Measurements from ENCODE around the gene ZNF644. TPM values are rescaled to one million over a fixed set of nuclear protein-coding genes. Genes with fewer than 3 reads are reported as not detected.

ZNF644 gene
- total RNA-seq, 1 donor from 2014 or later, result 98.4 TPM

DNA sequence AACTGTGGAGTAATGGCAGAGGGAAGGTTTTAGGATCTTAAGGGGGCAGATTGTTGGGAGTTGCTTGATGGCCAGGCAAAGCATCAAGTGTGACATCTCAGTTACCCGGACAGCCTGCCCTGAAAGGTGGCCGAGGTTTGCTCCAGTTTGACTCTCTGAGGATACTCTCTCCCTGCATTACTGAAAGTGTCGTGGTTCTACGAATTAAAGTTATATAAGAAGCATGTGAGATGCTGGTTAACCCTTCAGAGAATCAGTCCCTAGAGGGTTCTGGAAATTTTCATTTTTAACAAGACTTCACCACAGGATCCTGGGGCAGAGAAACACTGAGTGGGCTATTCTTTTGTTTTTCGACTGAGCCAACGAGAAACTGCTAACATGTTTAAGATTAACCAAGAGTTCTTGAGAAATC is 689 bp upstream of the ZNF644 start:
- H3K36me3 Mint-ChIP-seq (ENCODE audit: low read depth), result peaks cover 33% of the 10 kb centered on the region
- TF ChIP-seq, protein P1, sequence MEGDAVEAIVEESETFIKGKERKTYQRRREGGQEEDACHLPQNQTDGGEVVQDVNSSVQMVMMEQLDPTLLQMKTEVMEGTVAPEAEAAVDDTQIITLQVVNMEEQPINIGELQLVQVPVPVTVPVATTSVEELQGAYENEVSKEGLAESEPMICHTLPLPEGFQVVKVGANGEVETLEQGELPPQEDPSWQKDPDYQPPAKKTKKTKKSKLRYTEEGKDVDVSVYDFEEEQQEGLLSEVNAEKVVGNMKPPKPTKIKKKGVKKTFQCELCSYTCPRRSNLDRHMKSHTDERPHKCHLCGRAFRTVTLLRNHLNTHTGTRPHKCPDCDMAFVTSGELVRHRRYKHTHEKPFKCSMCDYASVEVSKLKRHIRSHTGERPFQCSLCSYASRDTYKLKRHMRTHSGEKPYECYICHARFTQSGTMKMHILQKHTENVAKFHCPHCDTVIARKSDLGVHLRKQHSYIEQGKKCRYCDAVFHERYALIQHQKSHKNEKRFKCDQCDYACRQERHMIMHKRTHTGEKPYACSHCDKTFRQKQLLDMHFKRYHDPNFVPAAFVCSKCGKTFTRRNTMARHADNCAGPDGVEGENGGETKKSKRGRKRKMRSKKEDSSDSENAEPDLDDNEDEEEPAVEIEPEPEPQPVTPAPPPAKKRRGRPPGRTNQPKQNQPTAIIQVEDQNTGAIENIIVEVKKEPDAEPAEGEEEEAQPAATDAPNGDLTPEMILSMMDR (IDR thresholded peaks at IDR 0.05), result no peak
- peak overlapping the region; percentile 99 for H3K27ac Mint-ChIP-seq
- H3K27me3 Mint-ChIP-seq, result no peaks in the 10 kb centered on the region
- CTCF ChIA-PET, result interaction anchor here (3.0 kb wide), 1 partner anchor 143 kb away, joined by 19 read pairs; no protein-coding TSS in a partner anchor
- H3K9me3 Mint-ChIP-seq, result no peaks in the 10 kb centered on the region
- H3K4me3 Mint-ChIP-seq, result peak overlapping the region; percentile 95
- peaks cover 77% of the 10 kb centered on the region for H3K4me1 Mint-ChIP-seq
- intact Hi-C loops (cut with micrococcal nuclease), result loop anchor here (1.0 to 10.0 kb wide), 7 partner anchors 33 to 1272 kb away; partner anchors contain the start of genes CDC7, GLMN, HFM1 and RPAP2
- no peak for DNase-seq
- POLR2A ChIA-PET, result interaction anchor here (0.6 to 2.6 kb wide), 5 partner anchors 12 to 37 kb away, joined by 3 to 17 read pairs (median 5); no protein-coding TSS in a partner anchor
- ATAC-seq (ENCODE audit: low read depth), result no peak

DNA sequence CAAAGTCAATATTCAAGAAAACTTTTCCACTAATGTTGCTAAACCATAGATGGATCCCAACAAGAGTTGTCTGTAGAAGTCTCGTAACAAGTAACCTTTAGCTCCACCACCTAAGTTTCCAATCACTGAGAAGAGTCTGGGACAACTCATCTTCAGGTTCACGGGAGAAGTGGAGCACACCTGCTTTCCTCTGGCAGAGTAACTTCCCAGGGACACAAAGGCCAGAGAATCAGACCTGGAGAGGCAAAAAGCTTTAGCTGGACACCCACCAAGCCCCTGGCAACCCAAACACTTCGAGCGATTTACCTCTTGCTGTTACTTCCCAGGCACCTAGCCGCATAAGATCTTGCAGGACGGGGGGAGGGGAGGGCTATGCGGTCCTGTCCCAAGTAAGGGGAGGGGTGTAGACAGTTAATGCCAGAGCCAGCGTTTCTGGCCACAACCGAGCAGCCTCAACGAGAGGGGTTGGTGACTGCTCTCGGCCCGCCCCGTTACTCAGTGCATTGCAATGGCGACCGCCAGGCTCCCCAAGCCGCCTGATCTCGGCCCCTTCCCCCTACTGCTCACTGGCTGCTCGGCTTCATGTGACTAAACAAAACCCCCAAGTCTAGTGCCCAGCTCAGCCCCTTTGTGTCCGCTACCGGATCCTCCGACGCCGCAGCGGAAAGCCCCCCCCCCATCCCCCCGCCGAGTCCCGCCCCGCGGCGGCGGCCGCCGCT is 709 bp downstream of the ZNF644 start:
- ChIA-PET POLR2A (interaction anchor here (0.6 to 2.6 kb wide), 9 partner anchors 11 to 1954 kb away, joined by 3 to 17 read pairs (median 5); no protein-coding TSS in a partner anchor), CTCF (interaction anchor here (3.0 kb wide), 1 partner anchor 145 kb away, joined by 19 read pairs; no protein-coding TSS in a partner anchor)
- H3K27ac Mint-ChIP-seq, result peak overlapping the region; percentile 99
- no peaks in the 10 kb centered on the region for H3K9me3 Mint-ChIP-seq
- peaks cover 33% of the 10 kb centered on the region for H3K36me3 Mint-ChIP-seq (ENCODE audit: low read depth)
- DNase-seq, result peak; percentile 56
- intact Hi-C loops (cut with micrococcal nuclease), result loop anchor here (2.0 to 10.0 kb wide), 6 partner anchors 34 to 1274 kb away; partner anchors contain the start of genes CDC7, GLMN, HFM1 and RPAP2
- H3K27me3 Mint-ChIP-seq, result no peaks in the 10 kb centered on the region
- TF ChIP-seq, protein P1 (IDR thresholded peaks at IDR 0.05), result no peak
- peak; percentile 52 for ATAC-seq (ENCODE audit: low read depth)
- peaks cover 80% of the 10 kb centered on the region for H3K4me1 Mint-ChIP-seq
- peak overlapping the region; percentile 95 for H3K4me3 Mint-ChIP-seq

DNA sequence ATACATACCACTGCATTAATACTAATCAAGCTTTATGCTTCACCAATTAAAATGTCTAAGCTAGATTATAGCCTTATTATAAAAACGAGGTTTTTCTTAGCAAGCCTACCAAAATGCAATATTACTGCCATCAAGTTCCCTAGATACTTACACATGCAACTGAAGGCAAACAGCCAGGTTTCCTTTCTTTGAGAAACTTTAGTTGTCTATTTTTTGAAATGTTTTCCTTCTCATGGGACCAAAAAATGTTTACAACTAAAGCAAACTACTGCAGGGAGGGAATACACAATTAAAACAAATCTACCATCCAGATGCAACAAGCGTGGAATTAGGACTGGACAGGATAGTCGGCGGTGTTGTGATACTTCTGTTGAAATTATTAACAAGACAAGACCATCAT is 1.3 kb downstream of the ZNF644 start:
- intact Hi-C loops (cut with micrococcal nuclease), result loop anchor here (2.0 to 10.0 kb wide), 6 partner anchors 33 to 1274 kb away; partner anchors contain the start of genes CDC7, GLMN, HFM1 and RPAP2
- Mint-ChIP-seq H3K4me3 (peak overlapping the region; percentile 95), H3K4me1 (peaks cover 84% of the 10 kb centered on the region), H3K9me3 (no peaks in the 10 kb centered on the region), H3K27ac (peak overlapping the region; percentile 99), H3K36me3 (ENCODE audit: low read depth) (peaks cover 35% of the 10 kb centered on the region), H3K27me3 (no peaks in the 10 kb centered on the region)
- CTCF ChIA-PET, result interaction anchor here (3.0 kb wide), 1 partner anchor 145 kb away, joined by 19 read pairs; no protein-coding TSS in a partner anchor
- TF ChIP-seq, protein P1 (IDR thresholded peaks at IDR 0.05), result no peak
- ATAC-seq (ENCODE audit: low read depth), result no peak
- DNase-seq, result no peak
- POLR2A ChIA-PET, result interaction anchor here (2.6 kb wide), 1 partner anchor 10 kb away, joined by 17 read pairs; no protein-coding TSS in a partner anchor

DNA sequence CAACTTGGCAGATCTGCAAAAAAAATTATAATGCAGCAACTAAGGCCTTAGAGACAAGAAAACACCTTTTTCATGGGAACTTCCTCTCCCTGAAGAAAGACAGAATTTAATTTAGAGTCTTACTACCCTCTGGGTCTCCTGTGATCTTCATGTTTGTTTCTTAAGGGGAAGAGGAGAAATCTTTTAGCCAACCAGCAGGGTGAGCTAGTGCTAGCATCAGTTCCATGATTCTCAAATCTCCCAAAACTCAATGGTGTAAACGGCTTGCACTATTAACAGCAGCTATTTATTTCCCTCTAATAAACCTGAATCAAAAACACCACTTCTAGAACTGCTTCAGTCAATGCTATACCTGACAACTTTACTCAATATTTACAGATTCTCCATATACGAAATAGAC is 3.8 kb downstream of the ZNF644 start:
- Mint-ChIP-seq H3K27ac (peak overlapping the region; percentile 61), H3K27me3 (no peaks in the 10 kb centered on the region), H3K9me3 (no peaks in the 10 kb centered on the region), H3K4me1 (peaks cover 76% of the 10 kb centered on the region), H3K4me3 (peak overlapping the region; percentile 56), H3K36me3 (ENCODE audit: low read depth) (peaks cover 45% of the 10 kb centered on the region)
- intact Hi-C loops (cut with micrococcal nuclease), result loop anchor here (1.0 to 10.0 kb wide), 3 partner anchors 13 to 147 kb away; no protein-coding TSS in a partner anchor
- ChIA-PET CTCF (interaction anchor here (1.1 to 5.7 kb wide), 4 partner anchors 9 to 148 kb away, joined by 3 to 60 read pairs (median 7); no protein-coding TSS in a partner anchor), POLR2A (interaction anchor here (0.6 to 0.7 kb wide), 3 partner anchors 32 to 1767 kb away, joined by 3 to 4 read pairs (median 3); no protein-coding TSS in a partner anchor)
- ATAC-seq (ENCODE audit: low read depth) (no peak), DNase-seq (no peak)
- TF ChIP-seq, protein P1 (IDR thresholded peaks at IDR 0.05), result no peak

Measured in activated B cell treated with CpG ODN at 0.5 μM for 24 hours (primary cell).